Endothelial cell of umbilical vein (primary cell): ENCODE data around the gene MNT. TPM values are rescaled to one million over a fixed set of nuclear protein-coding genes. Genes with fewer than 3 reads are reported as not detected.

Source experiments
- BruUV-seq: library from RNA; stranded (reverse); fragments of 400-500 nt; replicated peaks from 2 replicates; lab custom pipeline; 2021; lab: Mats Ljungman, UMichigan
- CTCF ChIA-PET: fragments of 300-600, 350-600 bp; sonication (Branson Sonifier 250); formaldehyde crosslinking; loops from one replicate; lab custom pipeline; 2021; ENCODE audit warnings: antibody characterized with exemption, inconsistent platforms; lab: Charles Lee
- POLR2A ChIA-PET: fragments of 300-600, 350-600 bp; sonication (Branson Sonifier 250); formaldehyde crosslinking; loops from one replicate; lab custom pipeline; 2021; ENCODE audit warnings: antibody characterized with exemption, inconsistent platforms; lab: Charles Lee
- DNase-seq: peaks from one replicate; pipeline ENCODE4 v3.0.0-alpha.2; 2011; ENCODE audit warnings: low read depth, low spot score
- FAIRE-seq: peaks from 2 replicates; lab custom pipeline; 2011; peaks lifted over from hg19 to GRCh38; lab: Jason Lieb, UNC
- H2AFZ ChIP-seq: 2 replicates; pipeline ENCODE4 v1.6.0; 2012; ENCODE audit warnings: low read depth, low read length, control low read depth, inconsistent platforms
- H3K27ac ChIP-seq: 2 replicates; pipeline ENCODE4 v1.5.1; 2011; ENCODE audit warnings: low read depth, mild to moderate bottlenecking, control low read depth, low read length, moderate library complexity; ENCODE audit not compliant: insufficient read depth
- H3K27me3 ChIP-seq, 2 experiments: 2 replicates each; pipeline versions ENCODE4 v1.6.0 to v1.6.1; 2011; ENCODE audit warnings: low read length in 2 of 2, mixed read lengths in 1 of 2; ENCODE audit not compliant: control insufficient read depth in 2 of 2, insufficient read depth in 2 of 2
- H3K36me3 ChIP-seq, 2 experiments: 2 replicates in 1 of 2; 3 replicates in 1 of 2; pipeline ENCODE4 v1.5.1; 2011; ENCODE audit warnings: low read length in 2 of 2, mild to moderate bottlenecking in 1 of 2, moderate library complexity in 1 of 2; ENCODE audit not compliant: control insufficient read depth in 2 of 2, insufficient read depth in 2 of 2; ENCODE audit errors: extremely low read depth in 1 of 2
- H3K4me1 ChIP-seq: 3 replicates; pipeline ENCODE4 v1.5.1; 2011; ENCODE audit warnings: mild to moderate bottlenecking, low read length; ENCODE audit not compliant: control insufficient read depth, insufficient read depth; ENCODE audit errors: extremely low read depth
- H3K4me2 ChIP-seq: 2 replicates; pipeline ENCODE4 v1.6.1; 2011; ENCODE audit warnings: low read length, control low read depth, mixed read lengths; ENCODE audit not compliant: insufficient read depth
- H3K4me3 ChIP-seq, 3 experiments: fragments of 200-600 bp in 1 of 3; sonication (generic), shearing (Covaris generic) in 1 of 3; replicated peaks in 1 of 3; 2 replicates each; pipeline ENCODE4 v1.5.1; 2011 to 2016; ENCODE audit warnings: control low read depth in 3 of 3, low read length in 3 of 3, mild to moderate bottlenecking in 2 of 3, inconsistent platforms in 1 of 3, low read depth in 1 of 3, moderate library complexity in 1 of 3; ENCODE audit not compliant: insufficient read depth in 1 of 3
- H3K79me2 ChIP-seq: 2 replicates; pipeline ENCODE4 v1.6.0; 2012; ENCODE audit warnings: low read length, inconsistent platforms; ENCODE audit not compliant: control insufficient read depth, insufficient read depth
- H3K9ac ChIP-seq: replicated peaks from 2 replicates; pipeline ENCODE3; 2011; ENCODE audit warnings: low read length, control low read depth; ENCODE audit not compliant: insufficient read depth; ENCODE audit errors: extremely low read depth
- H3K9me1 ChIP-seq: replicated peaks from 3 replicates; pipeline ENCODE4 v1.6.0; 2011; ENCODE audit warnings: mild to moderate bottlenecking, low read length; ENCODE audit not compliant: control insufficient read depth, insufficient read depth; ENCODE audit errors: extremely low read depth
- H3K9me3 ChIP-seq: replicated peaks from 2 replicates; pipeline ENCODE4 v1.5.1; 2012; ENCODE audit warnings: low read length, inconsistent platforms; ENCODE audit not compliant: control insufficient read depth, insufficient read depth
- H4K20me1 ChIP-seq: replicated peaks from 2 replicates; pipeline ENCODE3; 2011; ENCODE audit warnings: mild to moderate bottlenecking, low read length; ENCODE audit not compliant: control insufficient read depth, insufficient read depth; ENCODE audit errors: extremely low read depth
- CTCF ChIP-seq, 2 donors: IDR thresholded peaks; 1 replicate in 1 of 2; 2 replicates in 1 of 2; pipeline ENCODE4 v1.5.1; 2011; ENCODE audit warnings: low read length in 2 of 2, mild to moderate bottlenecking in 2 of 2, moderate library complexity in 2 of 2, control low read depth in 1 of 2, inconsistent platforms in 1 of 2, low read depth in 1 of 2; ENCODE audit not compliant: insufficient read depth in 1 of 2; ENCODE audit errors: extremely low read depth in 1 of 2
- EZH2 ChIP-seq: IDR thresholded peaks from 2 replicates; pipeline ENCODE4 v1.6.1; 2012; ENCODE audit warnings: borderline replicate concordance, low read depth, mild to moderate bottlenecking, moderate library complexity, low read length, inconsistent platforms; ENCODE audit not compliant: severe bottlenecking
- FOS ChIP-seq: IDR thresholded peaks from 2 replicates; pipeline ENCODE4 v1.6.1; 2011; ENCODE audit warnings: mild to moderate bottlenecking, low read length, moderate library complexity, borderline replicate concordance; ENCODE audit not compliant: insufficient read depth
- GATA2 ChIP-seq: IDR thresholded peaks from 2 replicates; pipeline ENCODE4 v1.7.0; 2011; ENCODE audit warnings: low read depth, mild to moderate bottlenecking, moderate library complexity, mixed read lengths, low read length; ENCODE audit not compliant: insufficient read length, insufficient read depth
- JUN ChIP-seq: IDR thresholded peaks from 2 replicates; pipeline ENCODE4 v1.6.1; 2011; ENCODE audit warnings: borderline replicate concordance, low read depth; ENCODE audit not compliant: insufficient read length, insufficient read depth
- MAX ChIP-seq: IDR thresholded peaks from 2 replicates; pipeline ENCODE4 v1.6.1; 2011; ENCODE audit not compliant: insufficient read depth, insufficient read length
- MYC ChIP-seq: IDR thresholded peaks from one replicate; pipeline ENCODE4 v1.6.1; 2011; ENCODE audit warnings: mild to moderate bottlenecking, low read depth, low read length
- POLR2A ChIP-seq: IDR thresholded peaks from 2 replicates; pipeline ENCODE4 v1.6.1; 2012; ENCODE audit warnings: low read depth, mild to moderate bottlenecking, control low read depth, low read length
- POLR2AphosphoS5 ChIP-seq: IDR thresholded peaks from 2 replicates; pipeline ENCODE4 v1.6.1; 2012; ENCODE audit warnings: low read depth, mild to moderate bottlenecking, control low read depth, low read length, moderate library complexity; ENCODE audit not compliant: insufficient read depth
- dilution Hi-C: fragments of 300-500 bp; cut with MboI; formaldehyde crosslinking; loops from one replicate; pipeline ENCODE4 v1.15.0; 2019; ENCODE audit warnings: low sequenced_read_pairs; ENCODE audit not compliant: extremely low pct_ligation_motif_present
- intact Hi-C: fragments of 100-400 bp; cut with micrococcal nuclease; formaldehyde crosslinking; loops from one replicate; pipeline ENCODE4 v1.10.0; 2022
- polyA plus RNA-seq, 4 experiments: library from polyadenylated mRNA; depleted of rRNA in 3 of 4; stranded (reverse) in 3 of 4; unstranded in 1 of 4; fragments of >200 nt; gene quantifications; 2 replicates each; pipeline versions ENCODE4 v1.2.1 to v1.2.3, GENCODE V29; 2011 to 2012; ENCODE audit warnings: missing spikeins in 1 of 4
- total RNA-seq: library from RNA; stranded (reverse); gene quantifications from 2 replicates; pipeline ENCODE4 v1.2.3, GENCODE V29; 2021

Gene MNT
- total and polyA plus RNA-seq, 2 donors (not counting 3 experiments of a cell fraction or from before 2014, with no cell fraction given) = 4.1 to 21.6 TPM

DNA sequence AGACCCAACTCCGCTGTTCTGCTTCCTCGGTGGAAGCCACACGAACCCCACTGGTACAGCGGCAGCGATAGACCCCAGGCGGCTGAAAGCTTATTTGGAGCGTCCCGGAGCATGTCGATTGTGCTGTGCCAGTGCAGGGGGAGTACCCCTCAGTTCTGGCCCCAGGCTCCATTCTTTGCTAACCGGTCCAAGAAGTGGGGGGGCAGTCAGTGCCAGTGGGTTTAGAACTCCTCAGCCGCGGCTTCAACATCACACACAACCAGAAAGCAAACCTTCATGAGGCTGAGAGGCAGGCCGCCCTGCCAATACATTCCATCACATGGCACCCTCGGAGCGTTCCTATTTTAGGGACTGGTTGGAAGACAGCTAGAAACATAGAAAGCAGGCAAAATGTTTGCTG lies 1.7 kb upstream of the MNT start:
- Histone ChIP-seq H3K9ac (peak overlapping the region; percentile 49), H3K79me2 (peaks cover 10% of the 10 kb centered on the region), H3K4me1 (peaks cover 43% of the 10 kb centered on the region), H3K36me3 (no peaks in the 10 kb centered on the region), H4K20me1 (no peaks in the 10 kb centered on the region), H3K27ac (peak overlapping the region; percentile 39), H3K27me3 (no peaks in the 10 kb centered on the region), H3K9me1 (no peaks in the 10 kb centered on the region), H3K4me3 (peak overlapping the region in 2 of 3 experiments; percentile 50 to 69), H3K4me2 (peak overlapping the region; percentile 68), H3K9me3 (no peaks in the 10 kb centered on the region), H2AFZ (peak overlapping the region; percentile 35)
- dilution Hi-C loops (no loop called here), intact Hi-C loops (loop anchor here (5.0 kb wide), 1 partner anchor 65 kb away; the partner anchor contains the start of genes SGSM2 and TSR1)
- FAIRE-seq = no peak
- DNase-seq = no peak
- POLR2A ChIA-PET = no interaction called here
- CTCF ChIA-PET = interaction anchor here (0.9 to 4.1 kb wide), 4 partner anchors 10 to 21 kb away, joined by 3 to 47 read pairs (median 36); no protein-coding TSS in a partner anchor
- TF ChIP-seq MYC (no peak), JUN (no peak), MAX (no peak), EZH2 (no peak), POLR2A (no peak), POLR2AphosphoS5 (no peak), CTCF (IDR thresholded peaks at IDR 0.05; ENCODE audit: extremely low read depth in 1 of 2, insufficient read depth in 1 of 2, low read depth in 1 of 2, low read length in 2 of 2) (no peak), GATA2 (no peak), FOS (no peak)
- no TSS peak for BruUV-seq
